Measurements from ENCODE around the gene ARID5A. TPM values are rescaled to one million over a fixed set of nuclear protein-coding genes. Genes with fewer than 3 reads are reported as not detected.

The ARID5A gene
- polyA plus RNA-seq, 1 donor from 2014 or later, result not detected

- Histone ChIP-seq H3K9me2 (ENCODE audit: insufficient read depth, low read length) (no peaks in the 10 kb centered on the region), H3K4me3 (ENCODE audit: low read length) (no peak overlapping the region), H3K9me3 (ENCODE audit: low read length) (no peaks in the 10 kb centered on the region), H3K9ac (ENCODE audit: low read length) (no peak overlapping the region), H3K36me3 (ENCODE audit: insufficient read depth, low read length) (no peaks in the 10 kb centered on the region), H3F3A (ENCODE audit: insufficient read depth, low read length, poor library complexity, severe bottlenecking) (no peaks in the 10 kb centered on the region), H3K4me2 (ENCODE audit: low read length) (no peak overlapping the region), H3K79me2 (replicated peaks; ENCODE audit: insufficient read depth, low read length) (no peaks in the 10 kb centered on the region), H2AFZ (ENCODE audit: low read depth, low read length) (no peak overlapping the region), H4K20me1 (ENCODE audit: insufficient read depth) (no peaks in the 10 kb centered on the region), H3K27me3 (ENCODE audit: insufficient read depth, low read depth, low read length) (peaks cover 30% of the 10 kb centered on the region), H3K27ac (ENCODE audit: low read length) (no peak overlapping the region)
- TF ChIP-seq EZH2 (IDR thresholded peaks at IDR 0.05; ENCODE audit: borderline replicate concordance, insufficient read depth, low read length, poor library complexity, severe bottlenecking) (no peak), POLR2AphosphoS5 (IDR thresholded peaks at IDR 0.05) (no peak), CTCF (IDR thresholded peaks at IDR 0.05; ENCODE audit: poor library complexity, severe bottlenecking) (no peak), RAD21 (conservative IDR thresholded peaks at IDR 0.05) (no peak), SMC3 (conservative IDR thresholded peaks at IDR 0.05; ENCODE audit: poor library complexity) (no peak), TAF1 (IDR thresholded peaks at IDR 0.05; ENCODE audit: low read depth) (no peak), REST (IDR thresholded peaks at IDR 0.05; ENCODE audit: borderline replicate concordance) (no peak), EP300 (conservative IDR thresholded peaks at IDR 0.05; ENCODE audit: poor library complexity, severe bottlenecking) (no peak), MXI1 (conservative IDR thresholded peaks at IDR 0.05; ENCODE audit: poor library complexity, severe bottlenecking) (no peak)
Observed at GRCh38 chr2:96534701-96535181, 1.8 kb upstream of the ARID5A start.

- H3K4me3 ChIP-seq (ENCODE audit: low read length), result no peak overlapping the region
- peaks cover 36% of the 10 kb centered on the region for H3K27me3 ChIP-seq (ENCODE audit: insufficient read depth, low read depth, low read length)
- TF ChIP-seq POLR2AphosphoS5 (IDR thresholded peaks at IDR 0.05), result no peak
- TF ChIP-seq RAD21 (conservative IDR thresholded peaks at IDR 0.05), result no peak
- no peak for TF ChIP-seq EZH2 (IDR thresholded peaks at IDR 0.05; ENCODE audit: borderline replicate concordance, insufficient read depth, low read length, poor library complexity, severe bottlenecking)
- TF ChIP-seq EP300 (conservative IDR thresholded peaks at IDR 0.05; ENCODE audit: poor library complexity, severe bottlenecking), result no peak
- TF ChIP-seq TAF1 (IDR thresholded peaks at IDR 0.05; ENCODE audit: low read depth), result no peak
- H2AFZ ChIP-seq (ENCODE audit: low read depth, low read length), result no peak overlapping the region
- no peak overlapping the region for H3K9ac ChIP-seq (ENCODE audit: low read length)
- H4K20me1 ChIP-seq (ENCODE audit: insufficient read depth), result no peaks in the 10 kb centered on the region
- no peaks in the 10 kb centered on the region for H3K36me3 ChIP-seq (ENCODE audit: insufficient read depth, low read length)
- H3K9me2 ChIP-seq (ENCODE audit: insufficient read depth, low read length), result no peaks in the 10 kb centered on the region
- H3K9me3 ChIP-seq (ENCODE audit: low read length), result no peaks in the 10 kb centered on the region
- no peaks in the 10 kb centered on the region for H3K79me2 ChIP-seq (replicated peaks; ENCODE audit: insufficient read depth, low read length)
- no peak overlapping the region for H3K27ac ChIP-seq (ENCODE audit: low read length)
- no peak overlapping the region for H3K4me2 ChIP-seq (ENCODE audit: low read length)
- H3F3A ChIP-seq (ENCODE audit: insufficient read depth, low read length, poor library complexity, severe bottlenecking), result no peaks in the 10 kb centered on the region
Observed at GRCh38 chr2:96535331-96535730, 1.2 kb upstream of the ARID5A start.
